ENCODE data around the gene SLC35D2. TPM values are rescaled to one million over a fixed set of nuclear protein-coding genes. Genes with fewer than 3 reads are reported as not detected.

Gene SLC35D2
- total RNA-seq, 4 donors from 2014 or later = 39.1 to 53.3 (median 46.1) TPM

DNA sequence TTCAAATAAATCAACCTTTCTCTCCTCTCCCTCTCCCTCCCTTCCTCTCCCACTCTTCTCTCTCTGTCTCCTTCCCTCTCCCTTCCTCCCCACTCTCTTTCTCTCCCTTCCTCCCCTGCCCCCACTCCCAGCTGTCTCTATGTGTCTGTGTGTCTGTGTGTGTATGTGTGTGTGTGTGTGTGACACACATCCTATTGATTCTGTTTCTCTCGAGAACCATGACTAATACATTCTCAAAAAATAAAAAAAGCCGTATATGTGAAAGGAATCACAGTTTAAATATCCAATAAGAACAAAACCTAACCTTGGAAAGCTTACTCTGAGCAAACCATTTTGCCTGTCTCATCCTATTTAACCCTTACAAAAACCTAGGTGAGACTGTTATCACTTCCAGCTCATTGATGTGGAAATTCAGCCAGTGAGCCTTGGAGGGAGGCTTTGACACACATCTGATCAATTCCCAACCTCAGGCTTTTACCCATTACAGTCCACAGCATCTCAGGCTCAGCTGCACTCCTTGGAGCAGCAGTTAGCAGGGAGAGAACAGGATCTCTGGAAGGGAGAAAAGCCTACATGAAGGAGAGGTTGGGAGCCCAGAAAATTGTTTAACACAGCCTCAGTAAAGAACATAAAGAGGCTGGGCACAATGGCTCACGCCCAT, 89.9 kb downstream of the SLC35D2 start:
- H3K27ac ChIP-seq = no peak overlapping the region
- intact Hi-C loops (cut with DNase I) = no loop called here
- H3K36me3 ChIP-seq = no peaks in the 10 kb centered on the region
- peaks cover 10 to 14% of the 10 kb centered on the region in 2 donors for H3K4me1 ChIP-seq
- no peaks in the 10 kb centered on the region for H3K9me3 ChIP-seq
- H3K4me3 ChIP-seq (replicated peaks in 1 of 3) = no peak overlapping the region
- TF ChIP-seq, protein P1, sequence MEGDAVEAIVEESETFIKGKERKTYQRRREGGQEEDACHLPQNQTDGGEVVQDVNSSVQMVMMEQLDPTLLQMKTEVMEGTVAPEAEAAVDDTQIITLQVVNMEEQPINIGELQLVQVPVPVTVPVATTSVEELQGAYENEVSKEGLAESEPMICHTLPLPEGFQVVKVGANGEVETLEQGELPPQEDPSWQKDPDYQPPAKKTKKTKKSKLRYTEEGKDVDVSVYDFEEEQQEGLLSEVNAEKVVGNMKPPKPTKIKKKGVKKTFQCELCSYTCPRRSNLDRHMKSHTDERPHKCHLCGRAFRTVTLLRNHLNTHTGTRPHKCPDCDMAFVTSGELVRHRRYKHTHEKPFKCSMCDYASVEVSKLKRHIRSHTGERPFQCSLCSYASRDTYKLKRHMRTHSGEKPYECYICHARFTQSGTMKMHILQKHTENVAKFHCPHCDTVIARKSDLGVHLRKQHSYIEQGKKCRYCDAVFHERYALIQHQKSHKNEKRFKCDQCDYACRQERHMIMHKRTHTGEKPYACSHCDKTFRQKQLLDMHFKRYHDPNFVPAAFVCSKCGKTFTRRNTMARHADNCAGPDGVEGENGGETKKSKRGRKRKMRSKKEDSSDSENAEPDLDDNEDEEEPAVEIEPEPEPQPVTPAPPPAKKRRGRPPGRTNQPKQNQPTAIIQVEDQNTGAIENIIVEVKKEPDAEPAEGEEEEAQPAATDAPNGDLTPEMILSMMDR (IDR thresholded peaks at IDR 0.05) = no peak
- TF ChIP-seq POLR2A (IDR thresholded peaks at IDR 0.05) = no peak
- H3K27me3 ChIP-seq = no peaks in the 10 kb centered on the region
- 58 to 75% methylated on average over 3 of the region's 3 CpGs for WGBS, 2 donors
- no peak for DNase-seq

DNA sequence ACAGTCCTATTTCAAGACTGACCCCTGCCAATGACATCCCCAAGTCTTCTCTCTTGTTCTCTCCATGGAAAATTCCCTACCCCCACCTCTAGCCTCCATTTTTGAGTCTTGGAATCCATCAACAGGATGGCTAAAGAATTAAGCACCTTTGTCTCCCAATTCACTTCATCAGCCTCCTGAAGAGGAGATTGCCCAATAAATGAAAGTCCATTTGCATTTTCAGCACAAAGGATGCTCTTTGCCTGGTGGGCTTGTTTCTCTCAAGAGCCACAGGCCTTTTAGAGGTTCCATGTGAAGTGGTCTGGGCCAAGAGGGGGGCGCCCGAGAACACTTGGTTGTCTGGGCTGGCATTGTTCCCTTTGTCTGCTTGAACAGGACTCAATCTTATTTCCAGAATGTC, 94.1 kb downstream of the SLC35D2 start:
- WGBS, 2 donors = 73% methylated on average over 2 of the region's 2 CpGs
- Histone ChIP-seq H3K27ac (peak overlapping the region in 1 of 3 donors; percentile 31), H3K9me3 (no peaks in the 10 kb centered on the region), H3K4me1 (peaks cover 10 to 14% of the 10 kb centered on the region in 2 donors), H3K27me3 (no peaks in the 10 kb centered on the region), H3K4me3 (replicated peaks in 1 of 3) (no peak overlapping the region), H3K36me3 (no peaks in the 10 kb centered on the region)
- intact Hi-C loops (cut with DNase I) = no loop called here
- no peak for DNase-seq
- TF ChIP-seq POLR2A (IDR thresholded peaks at IDR 0.05) = no peak
- TF ChIP-seq, protein P1 (IDR thresholded peaks at IDR 0.05) = no peak

DNA sequence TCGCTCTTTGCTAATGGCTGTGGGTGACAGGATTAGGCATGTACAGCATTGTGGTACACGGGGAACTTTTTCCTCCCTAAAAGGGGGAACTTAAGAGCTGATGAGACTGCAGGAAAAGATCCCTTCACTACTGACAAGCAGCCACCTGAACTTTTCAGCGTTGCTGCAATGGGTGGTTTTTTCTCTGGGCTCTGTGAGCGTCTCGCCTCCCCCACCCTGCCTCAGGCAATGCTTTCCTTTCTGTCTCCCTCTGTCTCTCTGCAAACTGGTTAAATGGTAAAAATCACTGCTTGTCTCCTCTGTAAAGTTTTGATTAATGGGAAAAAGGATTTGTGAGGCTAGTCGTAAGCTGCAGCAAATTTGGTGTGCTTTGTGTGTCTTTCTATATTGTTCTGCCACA, 101.9 kb downstream of the SLC35D2 start:
- Histone ChIP-seq H3K27me3 (no peaks in the 10 kb centered on the region), H3K27ac (peak overlapping the region; percentile 92 to 98 (median 94)), H3K36me3 (no peaks in the 10 kb centered on the region), H3K4me1 (peaks cover 20 to 28% of the 10 kb centered on the region in 2 donors), H3K9me3 (no peaks in the 10 kb centered on the region), H3K4me3 (replicated peaks in 1 of 3) (no peak overlapping the region)
- DNase-seq = no peak
- WGBS, 2 donors = 82 to 83% methylated on average over 6 of the region's 6 CpGs
- TF ChIP-seq, protein P1 (IDR thresholded peaks at IDR 0.05) = no peak
- TF ChIP-seq POLR2A (IDR thresholded peaks at IDR 0.05) = no peak
- intact Hi-C loops (cut with DNase I) = no loop called here

DNA sequence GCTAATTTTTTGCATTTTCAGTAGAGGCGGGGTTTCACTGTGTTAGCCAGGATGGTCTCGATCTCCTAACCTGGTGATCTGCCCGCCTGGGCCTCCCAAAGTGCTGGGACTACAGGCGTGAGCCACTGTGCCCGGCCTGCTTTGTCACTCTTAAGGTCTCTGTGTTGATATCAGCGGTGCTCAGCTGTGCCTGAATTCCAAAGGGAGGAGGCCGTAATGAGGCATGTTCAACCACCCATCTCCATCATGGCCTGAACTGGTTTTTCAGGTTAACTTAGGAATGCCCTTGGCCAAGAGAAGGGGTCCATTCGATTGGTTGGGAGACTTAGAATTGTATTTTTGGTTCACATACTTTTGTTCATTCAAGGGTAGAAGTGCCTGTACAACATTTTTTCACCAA, 103.6 kb downstream of the SLC35D2 start:
- H3K4me1 ChIP-seq = peaks cover 20 to 28% of the 10 kb centered on the region in 2 donors
- no peaks in the 10 kb centered on the region for H3K27me3 ChIP-seq
- WGBS, 2 donors = 44 to 45% methylated on average over 3 to 8 of the region's 8 CpGs

GRCh38 chr9:96274939-96275338, 108.6 kb downstream of the SLC35D2 start:
- Histone ChIP-seq H3K27me3 (no peaks in the 10 kb centered on the region), H3K27ac (no peak overlapping the region), H3K4me3 (replicated peaks in 1 of 3) (no peak overlapping the region), H3K4me1 (peaks cover 0 to 9% of the 10 kb centered on the region in 2 donors), H3K9me3 (no peaks in the 10 kb centered on the region), H3K36me3 (no peaks in the 10 kb centered on the region)
- no peak for DNase-seq
- intact Hi-C loops (cut with DNase I) = no loop called here
- TF ChIP-seq POLR2A (IDR thresholded peaks at IDR 0.05) = no peak
- TF ChIP-seq, protein P1 (IDR thresholded peaks at IDR 0.05) = no peak
- 87% methylated on average over 2 of the region's 2 CpGs for WGBS, 2 donors

More for the DNA sequence above, 103.6 kb downstream of the SLC35D2 start:
- no peaks in the 10 kb centered on the region for H3K9me3 ChIP-seq
- no peak for TF ChIP-seq POLR2A (IDR thresholded peaks at IDR 0.05)
- TF ChIP-seq, protein P1 (IDR thresholded peaks at IDR 0.05) = no peak
- no peak overlapping the region for H3K4me3 ChIP-seq (replicated peaks in 1 of 3)
- peak; percentile 92 for DNase-seq
- intact Hi-C loops (cut with DNase I) = no loop called here
- H3K36me3 ChIP-seq = no peaks in the 10 kb centered on the region
- peak overlapping the region; percentile 76 to 98 (median 94) for H3K27ac ChIP-seq
